Vagina (tissue), 2 donors: Measurements from ENCODE around the gene UBE3D.
"Not testable (repeated sequence)": the region's sequence is repeated elsewhere in the genome, so short reads cannot be mapped to it uniquely, and the experiment has no call there.

Experiments used
- CTCF ChIP-seq, 3 experiments: fragments of 450-650 bp in 2 of 3; fragments of 200-600 bp in 1 of 3; sonication (generic) in 1 of 3; IDR thresholded peaks; one replicate each; pipeline ENCODE4 v1.5.1; 2017 to 2019; ENCODE audit warnings: antibody characterized with exemption in 3 of 3, mild to moderate bottlenecking in 2 of 3, moderate library complexity in 2 of 3
- POLR2A ChIP-seq, 2 donors: fragments of 450-650 bp; IDR thresholded peaks; one replicate each; pipeline ENCODE4 v1.6.1; 2017; ENCODE audit warnings: antibody characterized with exemption in 2 of 2, mild to moderate bottlenecking in 2 of 2, moderate library complexity in 2 of 2
- POLR2AphosphoS5 ChIP-seq, 2 donors: sonication (generic); formaldehyde crosslinking; IDR thresholded peaks; one replicate each; pipeline ENCODE4 v1.9.0; 2017; ENCODE audit warnings: antibody characterized with exemption in 2 of 2, mild to moderate bottlenecking in 2 of 2, low read depth in 1 of 2; ENCODE audit not compliant: insufficient read depth in 1 of 2

DNA sequence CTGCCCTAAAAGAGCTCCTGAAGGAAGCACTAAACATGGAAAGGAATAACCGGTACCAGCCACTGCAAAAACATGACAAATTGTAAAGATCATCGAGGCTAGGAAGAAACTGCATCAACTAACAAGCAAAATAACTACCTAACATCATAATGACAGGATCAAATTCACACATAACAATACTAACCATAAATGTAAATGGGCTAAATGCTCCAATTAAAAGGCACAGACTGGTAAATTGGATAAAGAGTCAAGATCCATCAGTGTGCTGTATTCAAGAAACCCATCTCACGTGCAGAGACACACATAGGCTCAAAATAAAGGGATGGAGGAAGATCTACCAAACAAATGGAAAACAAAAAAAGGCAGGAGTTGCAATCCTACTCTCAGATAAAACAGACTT lies 212.7 kb downstream of the UBE3D start:
- not testable (repeated sequence) for TF ChIP-seq CTCF (IDR thresholded peaks at IDR 0.05); POLR2A (IDR thresholded peaks at IDR 0.05); POLR2AphosphoS5 (IDR thresholded peaks at IDR 0.05; ENCODE audit: insufficient read depth in 1 of 2, low read depth in 1 of 2)
